B cell (primary cell): Measurements from ENCODE around the gene ACTL8. TPM values are rescaled to one million over a fixed set of nuclear protein-coding genes. Genes with fewer than 3 reads are reported as not detected.

ENCODE experiments used
- ATAC-seq: fragments of 200-7000 bp; cut with Tn5 transposase; one replicate; pipeline ENCODE4 v1.10.0; 2021; ENCODE audit warnings: low read depth, mild to moderate bottlenecking, moderate number of reproducible peaks, moderate library complexity
- CTCF ChIA-PET: fragments of 350-600 bp; sonication (Branson Sonifier 250); formaldehyde crosslinking; loops from one replicate; lab custom pipeline; 2021; ENCODE audit warnings: antibody characterized with exemption, inconsistent platforms; lab: Charles Lee
- POLR2A ChIA-PET: fragments of 350-600 bp; sonication (Branson Sonifier 250); formaldehyde crosslinking; loops from one replicate; lab custom pipeline; 2021; ENCODE audit warnings: antibody characterized with exemption; lab: Charles Lee
- DNase-seq: peaks from one replicate; pipeline ENCODE4 v3.0.0; 2013
- H2AFZ ChIP-seq: 2 replicates; pipeline ENCODE4 v1.6.1; 2012; ENCODE audit warnings: mild to moderate bottlenecking, low read depth, low read length; ENCODE audit not compliant: insufficient read depth, poor library complexity, severe bottlenecking
- H3K27ac ChIP-seq, 2 donors: 1 replicate in 1 of 2; 2 replicates in 1 of 2; pipeline ENCODE4 v1.5.1; 2012 to 2013; ENCODE audit warnings: low read length in 2 of 2, mild to moderate bottlenecking in 2 of 2, moderate library complexity in 1 of 2
- H3K27me3 ChIP-seq, 4 experiments: fragments of 200-600 bp in 1 of 4; sonication (generic) in 1 of 4; replicated peaks in 1 of 4; 1 replicate in 2 of 4; 2 replicates in 2 of 4; pipeline versions ENCODE4 v1.6.1 to v1.7.0; 2013 to 2016; ENCODE audit warnings: low read length in 3 of 4, mild to moderate bottlenecking in 2 of 4, mixed read lengths in 1 of 4, moderate library complexity in 1 of 4; ENCODE audit not compliant: insufficient read depth in 4 of 4, control insufficient read depth in 3 of 4; ENCODE audit errors: control extremely low read depth in 1 of 4
- H3K36me3 ChIP-seq, 2 experiments: replicated peaks in 1 of 2; 1 replicate in 1 of 2; 2 replicates in 1 of 2; pipeline versions ENCODE4 v1.6.1 to v1.7.1; 2013; ENCODE audit warnings: low read length in 1 of 2; ENCODE audit not compliant: insufficient read depth in 2 of 2, control insufficient read depth in 1 of 2; ENCODE audit errors: control extremely low read depth in 1 of 2, extremely low read depth in 1 of 2
- H3K4me1 ChIP-seq, 2 donors: fragments of 200-600 bp in 1 of 2; sonication (generic) in 1 of 2; 1 replicate in 1 of 2; 2 replicates in 1 of 2; pipeline versions ENCODE4 v1.5.1 to v1.6.1; 2013 to 2017; ENCODE audit warnings: low read length in 2 of 2; ENCODE audit not compliant: control insufficient read depth in 2 of 2, insufficient read depth in 2 of 2
- H3K4me2 ChIP-seq: replicated peaks from 2 replicates; pipeline ENCODE3; 2012; ENCODE audit warnings: mild to moderate bottlenecking, low read depth, low read length; ENCODE audit not compliant: poor library complexity, severe bottlenecking
- H3K4me3 ChIP-seq, 5 experiments: fragments of 200-600 bp in 1 of 5; sonication (generic) in 1 of 5; 1 replicate in 3 of 5; 2 replicates in 2 of 5; pipeline versions ENCODE4 v1.5.1 to v1.7.0; 2011 to 2016; ENCODE audit warnings: low read length in 4 of 5, mild to moderate bottlenecking in 4 of 5, low read depth in 2 of 5, control low read depth in 1 of 5, moderate library complexity in 1 of 5; ENCODE audit not compliant: insufficient read depth in 1 of 5; ENCODE audit errors: control extremely low read depth in 1 of 5, extremely low read depth in 1 of 5
- H3K79me2 ChIP-seq: fragments of 200-600 bp; sonication (generic); one replicate; pipeline ENCODE4 v1.6.0; 2016; ENCODE audit warnings: low read length; ENCODE audit not compliant: control insufficient read depth, insufficient read depth
- H3K9ac ChIP-seq: fragments of 200-600 bp; sonication (generic); 2 replicates; pipeline ENCODE4 v1.6.1; 2017; ENCODE audit warnings: mild to moderate bottlenecking, low read length, moderate library complexity
- H3K9me3 ChIP-seq, 3 donors: one replicate each; pipeline versions ENCODE4 v1.6.1 to v1.7.1; 2013; ENCODE audit warnings: low read length in 2 of 3; ENCODE audit not compliant: control insufficient read depth in 2 of 3, insufficient read depth in 1 of 3; ENCODE audit errors: control extremely low read depth in 1 of 3
- H4K20me1 ChIP-seq: 2 replicates; pipeline ENCODE4 v1.6.0; 2012; ENCODE audit warnings: mild to moderate bottlenecking, low read length; ENCODE audit not compliant: insufficient read depth, control insufficient read depth, poor library complexity, severe bottlenecking
- H3K27ac Mint-ChIP-seq: one replicate; pipeline ENCODE4 v1.8.0; 2021; ENCODE audit warnings: mixed read lengths
- H3K27me3 Mint-ChIP-seq: one replicate; pipeline ENCODE4 v1.8.0; 2021; ENCODE audit warnings: mixed read lengths
- H3K4me1 Mint-ChIP-seq: one replicate; pipeline ENCODE4 v1.8.0; 2021; ENCODE audit warnings: mixed read lengths
- H3K4me3 Mint-ChIP-seq: one replicate; pipeline ENCODE4 v1.8.0; 2021; ENCODE audit warnings: mixed read lengths
- H3K9me3 Mint-ChIP-seq: one replicate; pipeline ENCODE4 v1.8.0; 2022; ENCODE audit warnings: mixed read lengths; ENCODE audit not compliant: insufficient read depth
- EZH2 ChIP-seq: IDR thresholded peaks from 2 replicates; pipeline ENCODE4 v1.6.1; 2012; ENCODE audit warnings: borderline replicate concordance, low read depth, mild to moderate bottlenecking, moderate library complexity, low read length; ENCODE audit not compliant: insufficient read depth, poor library complexity, severe bottlenecking
- WGBS: methylation state at CpG from one replicate; pipeline ENCODE4 v1.1.5; 2013; ENCODE audit warnings: missing lambda C conversion rate; ENCODE audit not compliant: insufficient coverage; 5-methylcytosine and 5-hydroxymethylcytosine counted together
- intact Hi-C: fragments of 100-400 bp; cut with micrococcal nuclease; formaldehyde crosslinking; loops from one replicate; pipeline ENCODE4 v1.10.0; 2022
- polyA plus RNA-seq: library from polyadenylated mRNA; depleted of rRNA; stranded (reverse); fragments of >200 nt; gene quantifications from 2 replicates; pipeline ENCODE4 v1.2.3, GENCODE V29; 2012
- total RNA-seq, 2 donors: library from RNA; stranded (reverse); fragments of 120-200 nt in 1 of 2; gene quantifications; 1 replicate in 1 of 2; 2 replicates in 1 of 2; pipeline versions ENCODE4 v1.2.3 to v1.2.4, GENCODE V29; 2013 to 2022
- TF ChIP-seq, protein P1 (sequence below): fragments of 200-600 bp; IDR thresholded peaks from one replicate; pipeline ENCODE4 v1.8.0; 2022; ENCODE audit warnings: antibody characterized with exemption, mild to moderate bottlenecking

ACTL8 gene
- total and polyA plus RNA-seq, 2 donors (not counting 1 experiment from before 2014, with no cell fraction given) = not detected

DNA sequence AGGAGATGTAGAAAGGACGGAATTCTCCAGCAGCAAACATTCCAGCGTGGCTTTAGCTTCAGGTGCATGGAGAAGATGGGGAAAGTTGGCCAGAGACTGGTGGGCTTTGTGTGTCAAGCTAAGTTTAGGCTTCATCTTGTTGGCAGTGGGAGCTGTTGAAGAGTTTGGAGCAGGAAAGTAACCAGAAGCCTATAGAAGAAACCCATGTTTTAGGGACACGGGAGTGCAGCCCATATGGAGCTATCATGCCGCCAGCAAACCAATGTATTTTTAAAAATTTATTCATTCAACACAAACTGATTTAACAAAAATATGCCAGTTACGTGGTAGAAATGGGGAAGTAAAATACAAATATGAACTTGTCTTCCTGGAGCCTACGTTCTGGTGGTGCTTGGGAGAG lies 53.7 kb downstream of the ACTL8 start:
- WGBS = 75% methylated on average over 2 of the region's 6 CpGs
- no peak overlapping the region for H3K4me2 ChIP-seq
- ATAC-seq (no peak), DNase-seq (no peak)
- no peaks in the 10 kb centered on the region for H3K4me1 Mint-ChIP-seq
- no peak for TF ChIP-seq EZH2
- TF ChIP-seq, protein P1, sequence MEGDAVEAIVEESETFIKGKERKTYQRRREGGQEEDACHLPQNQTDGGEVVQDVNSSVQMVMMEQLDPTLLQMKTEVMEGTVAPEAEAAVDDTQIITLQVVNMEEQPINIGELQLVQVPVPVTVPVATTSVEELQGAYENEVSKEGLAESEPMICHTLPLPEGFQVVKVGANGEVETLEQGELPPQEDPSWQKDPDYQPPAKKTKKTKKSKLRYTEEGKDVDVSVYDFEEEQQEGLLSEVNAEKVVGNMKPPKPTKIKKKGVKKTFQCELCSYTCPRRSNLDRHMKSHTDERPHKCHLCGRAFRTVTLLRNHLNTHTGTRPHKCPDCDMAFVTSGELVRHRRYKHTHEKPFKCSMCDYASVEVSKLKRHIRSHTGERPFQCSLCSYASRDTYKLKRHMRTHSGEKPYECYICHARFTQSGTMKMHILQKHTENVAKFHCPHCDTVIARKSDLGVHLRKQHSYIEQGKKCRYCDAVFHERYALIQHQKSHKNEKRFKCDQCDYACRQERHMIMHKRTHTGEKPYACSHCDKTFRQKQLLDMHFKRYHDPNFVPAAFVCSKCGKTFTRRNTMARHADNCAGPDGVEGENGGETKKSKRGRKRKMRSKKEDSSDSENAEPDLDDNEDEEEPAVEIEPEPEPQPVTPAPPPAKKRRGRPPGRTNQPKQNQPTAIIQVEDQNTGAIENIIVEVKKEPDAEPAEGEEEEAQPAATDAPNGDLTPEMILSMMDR = no peak
- no peaks in the 10 kb centered on the region for H3K4me1 ChIP-seq
- no peaks in the 10 kb centered on the region for H4K20me1 ChIP-seq
- H3K4me3 ChIP-seq = no peak overlapping the region
- H3K27ac Mint-ChIP-seq = no peak overlapping the region
- no peak overlapping the region for H3K9ac ChIP-seq
- no peaks in the 10 kb centered on the region for H3K79me2 ChIP-seq
- CTCF ChIA-PET = no interaction called here
- H3K27me3 Mint-ChIP-seq = peaks cover 10% of the 10 kb centered on the region
- no peaks in the 10 kb centered on the region for H3K27me3 ChIP-seq
- intact Hi-C loops = no loop called here
- H3K27ac ChIP-seq = no peak overlapping the region
- no peak overlapping the region for H3K4me3 Mint-ChIP-seq
- POLR2A ChIA-PET = no interaction called here
- no peaks in the 10 kb centered on the region for H3K9me3 Mint-ChIP-seq
- H3K9me3 ChIP-seq = peaks cover 0 to 3% (median 0%) of the 10 kb centered on the region in 3 donors
- H2AFZ ChIP-seq = no peak overlapping the region
- H3K36me3 ChIP-seq = no peaks in the 10 kb centered on the region

DNA sequence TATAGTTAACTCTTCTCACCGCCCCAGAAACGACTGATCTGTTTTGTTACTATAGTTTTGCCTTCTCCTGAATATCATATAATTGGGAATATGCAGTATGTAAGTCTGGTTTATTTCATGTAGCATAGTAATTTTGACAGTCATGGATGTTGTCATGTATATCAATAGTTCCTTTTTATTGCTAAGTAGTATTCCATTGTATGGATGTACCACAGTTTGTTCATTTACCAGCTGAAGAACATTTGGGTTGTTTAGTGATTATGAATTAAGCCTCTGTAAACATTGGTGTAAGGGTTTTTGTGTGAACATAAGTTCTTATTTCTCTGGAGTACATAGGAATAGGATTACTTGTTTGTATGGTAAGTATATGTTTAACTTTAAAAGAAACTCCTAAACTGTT lies 55.5 kb downstream of the ACTL8 start:
- no peak overlapping the region for H3K4me3 ChIP-seq
- Mint-ChIP-seq H3K27ac (no peak overlapping the region), H3K9me3 (peaks cover 1% of the 10 kb centered on the region), H3K4me3 (no peak overlapping the region), H3K27me3 (peaks cover 13% of the 10 kb centered on the region), H3K4me1 (no peaks in the 10 kb centered on the region)
- POLR2A ChIA-PET = no interaction called here
- no peak overlapping the region for H3K4me2 ChIP-seq
- DNase-seq (no peak), ATAC-seq (no peak)
- H3K27ac ChIP-seq = no peak overlapping the region
- H3K9ac ChIP-seq = no peak overlapping the region
- H3K36me3 ChIP-seq = no peaks in the 10 kb centered on the region
- no peaks in the 10 kb centered on the region for H4K20me1 ChIP-seq
- intact Hi-C loops = no loop called here
- CTCF ChIA-PET = interaction anchor here (1.1 kb wide), 1 partner anchor 10 kb away, joined by 5 read pairs; no protein-coding TSS in a partner anchor
- no peak for TF ChIP-seq EZH2
- TF ChIP-seq, protein P1 = no peak
- no peaks in the 10 kb centered on the region for H3K27me3 ChIP-seq
- peaks cover 0 to 3% (median 0%) of the 10 kb centered on the region in 3 donors for H3K9me3 ChIP-seq
- WGBS = no CpG with 5 or more reads among the region's 2 CpGs
- no peak overlapping the region for H2AFZ ChIP-seq
- no peaks in the 10 kb centered on the region for H3K79me2 ChIP-seq
- H3K4me1 ChIP-seq = no peaks in the 10 kb centered on the region
